ENCODE data around the gene CEP152. TPM values are rescaled to one million over a fixed set of nuclear protein-coding genes. Genes with fewer than 3 reads are reported as not detected.

The CEP152 gene
- total RNA-seq, 1 experiment from 2014 or later = 24.6 TPM

DNA sequence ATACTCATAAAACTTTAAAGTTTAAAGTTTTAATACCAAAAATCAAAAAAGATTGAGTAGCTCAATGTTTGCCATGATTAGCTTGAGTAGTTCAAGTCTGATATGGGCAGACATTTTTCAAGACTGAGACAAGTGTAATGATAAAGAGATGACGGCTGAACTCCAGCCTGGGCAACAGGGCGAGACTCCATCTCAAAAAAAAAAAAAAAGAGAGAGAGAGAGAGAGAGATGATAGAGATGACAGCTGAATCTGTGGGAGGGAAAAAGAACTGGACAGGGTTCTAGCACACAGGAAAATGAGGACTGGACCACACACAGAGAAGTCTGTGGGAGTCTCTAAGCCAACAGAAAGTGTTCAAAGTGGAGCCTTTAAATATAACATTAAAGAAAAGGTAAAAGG, 25.2 kb downstream of the CEP152 start:
- no peaks in the 10 kb centered on the region for H3K4me1 ChIP-seq (replicated peaks; ENCODE audit: insufficient read depth)
- no TSS peak for BruUV-seq (replicated peaks)
- no peaks in the 10 kb centered on the region for H3K27me3 ChIP-seq (ENCODE audit: insufficient read depth, low read depth)
- H3F3A ChIP-seq (ENCODE audit: insufficient read depth, low read depth) = no peaks in the 10 kb centered on the region
- DNase-seq = no peak
- ChIA-PET CTCF (no interaction called here), POLR2A (ENCODE audit: unreplicated experiment) (no interaction called here)
- intact Hi-C loops (cut with micrococcal nuclease; ENCODE audit: unreplicated experiment) = no loop called here
- TF ChIP-seq, protein P1, sequence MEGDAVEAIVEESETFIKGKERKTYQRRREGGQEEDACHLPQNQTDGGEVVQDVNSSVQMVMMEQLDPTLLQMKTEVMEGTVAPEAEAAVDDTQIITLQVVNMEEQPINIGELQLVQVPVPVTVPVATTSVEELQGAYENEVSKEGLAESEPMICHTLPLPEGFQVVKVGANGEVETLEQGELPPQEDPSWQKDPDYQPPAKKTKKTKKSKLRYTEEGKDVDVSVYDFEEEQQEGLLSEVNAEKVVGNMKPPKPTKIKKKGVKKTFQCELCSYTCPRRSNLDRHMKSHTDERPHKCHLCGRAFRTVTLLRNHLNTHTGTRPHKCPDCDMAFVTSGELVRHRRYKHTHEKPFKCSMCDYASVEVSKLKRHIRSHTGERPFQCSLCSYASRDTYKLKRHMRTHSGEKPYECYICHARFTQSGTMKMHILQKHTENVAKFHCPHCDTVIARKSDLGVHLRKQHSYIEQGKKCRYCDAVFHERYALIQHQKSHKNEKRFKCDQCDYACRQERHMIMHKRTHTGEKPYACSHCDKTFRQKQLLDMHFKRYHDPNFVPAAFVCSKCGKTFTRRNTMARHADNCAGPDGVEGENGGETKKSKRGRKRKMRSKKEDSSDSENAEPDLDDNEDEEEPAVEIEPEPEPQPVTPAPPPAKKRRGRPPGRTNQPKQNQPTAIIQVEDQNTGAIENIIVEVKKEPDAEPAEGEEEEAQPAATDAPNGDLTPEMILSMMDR (conservative IDR thresholded peaks at IDR 0.05) = no peak
- no peak for TF ChIP-seq EZH2 (IDR thresholded peaks at IDR 0.05; ENCODE audit: low read depth)
- H3K79me2 ChIP-seq (ENCODE audit: low read depth) = no peaks in the 10 kb centered on the region
- H3K27ac ChIP-seq = no peak overlapping the region
- no peaks in the 10 kb centered on the region for H4K20me1 ChIP-seq (ENCODE audit: insufficient read depth)
- no peaks in the 10 kb centered on the region for H3K9me2 ChIP-seq (ENCODE audit: insufficient read depth)
- no peaks in the 10 kb centered on the region; the same call in 1 of the 2 replicates for H3K36me3 ChIP-seq (ENCODE audit: low read depth)
- H3K4me3 ChIP-seq = no peak overlapping the region
- no peak overlapping the region for H2AFZ ChIP-seq
- no peaks in the 10 kb centered on the region for H3K9me3 ChIP-seq (ENCODE audit: insufficient read depth, low read depth)
- no peak overlapping the region for H3K4me2 ChIP-seq

DNA sequence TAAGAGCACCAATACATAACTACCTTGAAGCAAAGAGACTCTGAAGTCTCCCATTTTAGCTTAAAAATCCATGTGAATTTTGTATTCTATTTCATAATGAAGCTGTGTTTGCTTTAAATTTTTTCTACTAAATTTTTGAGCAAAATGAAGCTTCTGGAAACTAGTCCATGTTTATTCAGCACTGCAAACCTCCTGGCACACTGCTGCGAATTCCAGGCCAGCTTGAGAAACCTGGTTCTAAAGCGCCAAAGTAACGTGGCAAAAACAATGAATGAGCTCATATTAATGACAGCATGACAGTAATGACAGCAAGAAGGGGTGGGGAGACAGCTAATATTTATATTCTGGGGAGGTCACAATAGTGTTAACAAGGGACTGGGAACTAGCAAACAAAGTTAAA, 25.7 kb downstream of the CEP152 start:
- Histone ChIP-seq H3K9me2 (ENCODE audit: insufficient read depth) (no peaks in the 10 kb centered on the region), H3K79me2 (ENCODE audit: low read depth) (no peaks in the 10 kb centered on the region), H3F3A (ENCODE audit: insufficient read depth, low read depth) (no peaks in the 10 kb centered on the region), H2AFZ (no peak overlapping the region), H3K4me3 (no peak overlapping the region), H3K9me3 (ENCODE audit: insufficient read depth, low read depth) (no peaks in the 10 kb centered on the region), H3K4me2 (no peak overlapping the region), H3K27ac (no peak overlapping the region), H3K36me3 (ENCODE audit: low read depth) (no peaks in the 10 kb centered on the region; the same call in 1 of the 2 replicates), H3K27me3 (ENCODE audit: insufficient read depth, low read depth) (no peaks in the 10 kb centered on the region), H3K4me1 (replicated peaks; ENCODE audit: insufficient read depth) (no peaks in the 10 kb centered on the region), H4K20me1 (ENCODE audit: insufficient read depth) (no peaks in the 10 kb centered on the region)
- no TSS peak for BruUV-seq (replicated peaks)
- TF ChIP-seq EZH2 (IDR thresholded peaks at IDR 0.05; ENCODE audit: low read depth) = no peak
- TF ChIP-seq, protein P1 (conservative IDR thresholded peaks at IDR 0.05) = no peak
- intact Hi-C loops (cut with micrococcal nuclease; ENCODE audit: unreplicated experiment) = no loop called here
- no peak for DNase-seq
- CTCF ChIA-PET = no interaction called here
- POLR2A ChIA-PET (ENCODE audit: unreplicated experiment) = no interaction called here

DNA sequence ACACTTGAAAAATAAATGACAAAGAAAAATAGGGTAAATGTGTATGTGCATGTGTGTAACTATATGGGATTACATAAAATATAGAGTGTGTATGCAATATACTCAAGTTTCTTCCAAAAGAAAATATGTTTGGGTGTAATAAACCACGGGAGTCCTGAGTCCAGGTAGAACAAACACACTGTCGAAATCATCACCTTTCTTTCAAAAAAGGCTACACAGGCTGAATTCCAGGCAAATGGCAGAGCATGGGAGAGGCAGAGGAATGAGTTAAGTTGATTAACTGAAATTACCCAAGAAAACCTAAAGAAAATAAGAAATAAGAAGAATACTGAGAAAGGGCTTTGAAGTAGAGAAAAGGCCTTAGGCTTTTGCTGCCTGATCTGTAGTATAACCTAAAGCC, 26.1 kb downstream of the CEP152 start:
- H3K27me3 ChIP-seq (ENCODE audit: insufficient read depth, low read depth) = no peaks in the 10 kb centered on the region
- CTCF ChIA-PET = no interaction called here

More for the DNA sequence above, 26.1 kb downstream of the CEP152 start:
- Histone ChIP-seq H3K4me3 (no peak overlapping the region), H4K20me1 (ENCODE audit: insufficient read depth) (no peaks in the 10 kb centered on the region), H3K36me3 (ENCODE audit: low read depth) (no peaks in the 10 kb centered on the region), H3K9me3 (ENCODE audit: insufficient read depth, low read depth) (no peaks in the 10 kb centered on the region), H3K4me1 (replicated peaks; ENCODE audit: insufficient read depth) (no peaks in the 10 kb centered on the region), H3K9me2 (ENCODE audit: insufficient read depth) (no peaks in the 10 kb centered on the region), H3K27ac (no peak overlapping the region), H3K79me2 (ENCODE audit: low read depth) (no peaks in the 10 kb centered on the region), H3K4me2 (no peak overlapping the region), H2AFZ (no peak overlapping the region), H3F3A (ENCODE audit: insufficient read depth, low read depth) (no peaks in the 10 kb centered on the region)
- intact Hi-C loops (cut with micrococcal nuclease; ENCODE audit: unreplicated experiment) = no loop called here
- POLR2A ChIA-PET (ENCODE audit: unreplicated experiment) = no interaction called here
- no TSS peak for BruUV-seq (replicated peaks)
- no peak for DNase-seq
- no peak for TF ChIP-seq EZH2 (IDR thresholded peaks at IDR 0.05; ENCODE audit: low read depth)
- TF ChIP-seq, protein P1 (conservative IDR thresholded peaks at IDR 0.05) = no peak

Measured in PC-9 (cell line).